GM12878 (cell line): Measurements from ENCODE around the gene UBL4B. TPM values are rescaled to one million over a fixed set of nuclear protein-coding genes. Genes with fewer than 3 reads are reported as not detected.

Experiments used
- ATAC-seq: fragments of 200-7000 bp; cut with Tn5 transposase; 3 replicates; pipeline ENCODE4 v1.9.1; 2020; ENCODE audit warnings: mild to moderate bottlenecking, moderate library complexity
- BruUV-seq: library from RNA; stranded (reverse); fragments of 400-500 nt; replicated peaks from 2 replicates; lab custom pipeline; 2021; lab: Mats Ljungman, UMichigan
- CTCF ChIA-PET: fragments of 300-600 bp; sonication (Branson Sonifier 250); formaldehyde crosslinking; extraction: SDS; loops from one replicate; lab custom pipeline; 2021; ENCODE audit warnings: inconsistent platforms; lab: Yijun Ruan, JAX
- POLR2A ChIA-PET: fragments of 350-600 bp; formaldehyde crosslinking; extraction: SDS; loops from one replicate; lab custom pipeline; 2021; ENCODE audit warnings: inconsistent platforms; lab: Charles Lee
- RAD21 ChIA-PET: fragments of 300-600 bp; sonication (Branson Sonifier 250); formaldehyde crosslinking; loops from one replicate; lab custom pipeline; 2023; ENCODE audit warnings: antibody characterized with exemption; ENCODE audit not compliant: unreplicated experiment; lab: Charles Lee
- SMC1A ChIA-PET: fragments of 300-600 bp; sonication (Branson Sonifier 250); formaldehyde crosslinking; loops from one replicate; lab custom pipeline; 2023; ENCODE audit not compliant: unreplicated experiment, uncharacterized antibody; lab: Charles Lee
- DNase-seq: peaks from one replicate; pipeline ENCODE4 v3.0.0-alpha.2; 2011; ENCODE audit warnings: low read depth, low spot score
- FAIRE-seq: peaks from 3 replicates; lab custom pipeline; 2011; peaks lifted over from hg19 to GRCh38; lab: Jason Lieb, UNC
- H2AFZ ChIP-seq: 2 replicates; pipeline ENCODE4 v1.6.0; 2011; ENCODE audit warnings: low read depth, low read length, control low read depth; ENCODE audit not compliant: control insufficient read depth
- H3K27ac ChIP-seq: 2 replicates; pipeline ENCODE4 v1.5.1; 2011; ENCODE audit warnings: control low read depth; ENCODE audit not compliant: control insufficient read depth, insufficient read depth
- H3K27me3 ChIP-seq, 2 experiments: replicated peaks in 1 of 2; 2 replicates each; pipeline versions ENCODE4 v1.6.0 to v1.6.1; 2011; ENCODE audit warnings: low read length in 1 of 2; ENCODE audit not compliant: control insufficient read depth in 2 of 2, insufficient read depth in 2 of 2
- H3K36me3 ChIP-seq, 2 experiments: 2 replicates each; pipeline ENCODE4 v1.5.1; 2011; ENCODE audit warnings: low read length in 1 of 2; ENCODE audit not compliant: control insufficient read depth in 2 of 2, insufficient read depth in 2 of 2
- H3K4me1 ChIP-seq: 2 replicates; pipeline ENCODE4 v1.6.1; 2011; ENCODE audit warnings: mild to moderate bottlenecking, low read length, moderate library complexity, mixed read lengths; ENCODE audit not compliant: control insufficient read depth, insufficient read depth
- H3K4me2 ChIP-seq: 2 replicates; pipeline ENCODE4 v1.6.0; 2011; ENCODE audit warnings: control low read depth; ENCODE audit not compliant: control insufficient read depth, insufficient read depth
- H3K4me3 ChIP-seq: fragments of 200-600 bp; sonication (generic); 2 replicates; pipeline ENCODE4 v1.5.1; 2016
- H3K79me2 ChIP-seq: 2 replicates; pipeline ENCODE4 v1.6.0; 2011; ENCODE audit warnings: low read length; ENCODE audit not compliant: control insufficient read depth, insufficient read depth
- H3K9ac ChIP-seq: 2 replicates; pipeline ENCODE4 v1.8.0; 2011; ENCODE audit warnings: low read length, control low read depth, mixed read lengths; ENCODE audit not compliant: control insufficient read depth, insufficient read depth
- H3K9me3 ChIP-seq: replicated peaks from 3 replicates; pipeline ENCODE4 v1.5.1; 2011; ENCODE audit warnings: mild to moderate bottlenecking, low read length; ENCODE audit not compliant: control insufficient read depth, insufficient read depth
- H4K20me1 ChIP-seq: 2 replicates; pipeline ENCODE4 v1.6.0; 2011; ENCODE audit not compliant: control insufficient read depth, insufficient read depth
- BCL11A ChIP-seq: IDR thresholded peaks from 2 replicates; pipeline ENCODE4 v1.6.1; 2011; ENCODE audit warnings: low read depth, low read length
- CHD1 ChIP-seq: IDR thresholded peaks from 2 replicates; pipeline ENCODE4 v1.6.1; 2012; ENCODE audit warnings: low read depth, low read length, improper control_type of control experiment
- CREB1 ChIP-seq: IDR thresholded peaks from 2 replicates; pipeline ENCODE4 v1.6.1; 2012; ENCODE audit warnings: low read depth, mild to moderate bottlenecking, inconsistent platforms
- CREM ChIP-seq: IDR thresholded peaks from 2 replicates; pipeline ENCODE4 v1.6.1; 2014; ENCODE audit warnings: antibody characterized with exemption, low read depth
- HCFC1 ChIP-seq: fragments of 150-350 bp; IDR thresholded peaks from 2 replicates; pipeline ENCODE4 v1.6.1; 2014; ENCODE audit warnings: low read length
- HDAC2 ChIP-seq: fragments of 200-600 bp; sonication (generic); IDR thresholded peaks from 2 replicates; pipeline ENCODE4 v1.6.1; 2017
- NR2C2 ChIP-seq: IDR thresholded peaks from 2 replicates; pipeline ENCODE4 v1.6.1; 2011; ENCODE audit warnings: borderline replicate concordance, low read depth; ENCODE audit not compliant: control insufficient read depth, insufficient read length
- POLR2AphosphoS5 ChIP-seq: IDR thresholded peaks from 2 replicates; pipeline ENCODE4 v1.6.1; 2011; ENCODE audit warnings: mild to moderate bottlenecking, low read length, inconsistent platforms
- SIX5 ChIP-seq: IDR thresholded peaks from 2 replicates; pipeline ENCODE4 v1.6.1; 2011; ENCODE audit warnings: mild to moderate bottlenecking, low read depth, low read length, moderate library complexity; ENCODE audit not compliant: severe bottlenecking
- TCF3 ChIP-seq: IDR thresholded peaks from 2 replicates; pipeline ENCODE4 v1.6.1; 2012; ENCODE audit warnings: low read depth, mild to moderate bottlenecking, low read length, borderline replicate concordance; ENCODE audit not compliant: insufficient read depth
- WRNIP1 ChIP-seq: IDR thresholded peaks from 2 replicates; pipeline ENCODE4 v1.6.1; 2011; ENCODE audit warnings: low read depth, low read length, improper control_type of control experiment, borderline replicate concordance
- YY1 ChIP-seq: IDR thresholded peaks from 2 replicates; pipeline ENCODE4 v1.6.1; 2011; ENCODE audit warnings: low read depth, mild to moderate bottlenecking, low read length
- ZBED1 ChIP-seq: IDR thresholded peaks from 2 replicates; pipeline ENCODE4 v1.6.1; 2016; ENCODE audit warnings: borderline replicate concordance
- WGBS: methylation state at CpG from one replicate; pipeline ENCODE4 v1.1.6; 2016; ENCODE audit warnings: low lambda C conversion rate; ENCODE audit not compliant: insufficient replicate concordance, insufficient coverage; ENCODE audit errors: missing lambda C conversion rate; 5-methylcytosine and 5-hydroxymethylcytosine counted together
- in situ Hi-C: fragments of 300-500 bp; cut with MboI; formaldehyde crosslinking; loops from 9 replicates; pipeline ENCODE4 v1.14.3; 2018; ENCODE audit warnings: mixed read lengths
- intact Hi-C: fragments of 100-400 bp; cut with micrococcal nuclease; formaldehyde crosslinking; loops from one replicate; pipeline ENCODE4 v1.14.2; 2022; ENCODE audit not compliant: unreplicated experiment
- polyA plus RNA-seq, 11 experiments: library from polyadenylated mRNA; depleted of rRNA in 4 of 11; unstranded in 6 of 11; stranded (reverse) in 5 of 11; fragments of >200 nt; fragmentation: Nextera tagmentation in 4 of 11; fragmentation: Illumina TruSeq in 1 of 11; extraction: Ambion mirVana in 4 of 11; extraction: Trizol in 1 of 11; gene quantifications; 1 replicate in 1 of 11; 2 replicates in 10 of 11; pipeline versions ENCODE4 v1.2.1 to v1.2.3, GENCODE V29; 2011 to 2016; ENCODE audit warnings: inconsistent platforms in 2 of 11, missing spikeins in 2 of 11, low read depth in 1 of 11
- total RNA-seq, 4 experiments: library from RNA; depleted of rRNA in 3 of 4; stranded (reverse); fragments of >200 nt in 3 of 4; fragmentation: Illumina TruSeq in 1 of 4; extraction: Trizol in 1 of 4; gene quantifications; 2 replicates each; pipeline versions ENCODE4 v1.2.1 to v1.2.3, GENCODE V29; 2013 to 2021
- TF ChIP-seq, protein P1 (sequence below): fragments of 450-650 bp; formaldehyde crosslinking; IDR thresholded peaks from 2 replicates; pipeline ENCODE4 v1.4.0; 2020; ENCODE audit warnings: mild to moderate bottlenecking, moderate library complexity
- TF ChIP-seq, protein P2 (sequence below): fragments of 450-650 bp; IDR thresholded peaks from 2 replicates; pipeline ENCODE4 v1.6.1; 2018; ENCODE audit warnings: borderline replicate concordance, mild to moderate bottlenecking; ENCODE audit not compliant: partially characterized antibody
- TF ChIP-seq, protein P3 (sequence below): fragments of 450-650 bp; IDR thresholded peaks from 2 replicates; pipeline ENCODE4 v1.6.1; 2016; ENCODE audit warnings: mild to moderate bottlenecking, moderate library complexity, borderline replicate concordance

Gene UBL4B
- total and polyA plus RNA-seq, 10 of the 15 experiments (the other 5 are each of a cell fraction or from before 2014, with no cell fraction given), result 0.06 to 0.15 TPM; not detected in 8

DNA sequence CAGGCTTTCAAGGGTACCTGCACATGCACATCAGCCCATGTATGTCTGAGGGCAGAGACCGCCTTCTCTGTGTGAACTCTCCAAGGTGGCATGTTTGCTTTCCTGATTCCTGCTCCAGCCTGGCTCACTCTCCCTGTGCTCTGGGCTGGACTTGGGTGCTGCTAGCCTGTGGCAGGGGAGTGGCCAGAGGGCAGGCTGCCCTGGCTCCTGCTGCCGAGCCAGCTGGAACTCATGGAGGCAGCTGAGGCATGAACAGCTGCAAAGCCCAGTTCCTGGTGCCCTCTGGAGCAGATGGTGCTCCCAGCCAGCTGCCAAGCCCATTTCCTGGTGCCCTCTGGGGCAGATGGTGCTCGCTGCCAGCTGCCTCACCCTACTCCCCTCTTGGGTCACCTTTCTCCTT, 7.6 kb downstream of the UBL4B start:
- no peak overlapping the region for H3K4me3 ChIP-seq
- H3K9ac ChIP-seq, result no peak overlapping the region
- peaks cover 1 to 2% of the 10 kb centered on the region in 2 experiments; a peak in 2 of 4 replicates for H3K27me3 ChIP-seq
- no peak overlapping the region for H3K4me2 ChIP-seq
- DNase-seq (no peak), FAIRE-seq (no peak), ATAC-seq (no peak)
- no peak overlapping the region for H2AFZ ChIP-seq
- ChIA-PET CTCF (no interaction called here), RAD21 (no interaction called here), SMC1A (interaction anchor here (1.2 kb wide), 1 partner anchor 32 kb away, joined by 3 read pairs; no protein-coding TSS in a partner anchor), POLR2A (no interaction called here)
- no peaks in the 10 kb centered on the region for H3K79me2 ChIP-seq
- no TSS peak for BruUV-seq
- intact Hi-C loops (no loop called here), in situ Hi-C loops (no loop called here)
- WGBS, result 43% methylated on average over 3 of the region's 3 CpGs
- H3K9me3 ChIP-seq, result no peaks in the 10 kb centered on the region; the same call in 1 of the 3 replicates
- no peaks in the 10 kb centered on the region for H4K20me1 ChIP-seq
- H3K36me3 ChIP-seq, result no peaks in the 10 kb centered on the region
- no peak overlapping the region for H3K27ac ChIP-seq
- no peaks in the 10 kb centered on the region for H3K4me1 ChIP-seq
- no peak for TF ChIP-seq POLR2AphosphoS5
- TF ChIP-seq CREM, result no peak
- TF ChIP-seq YY1, result no peak
- no peak for TF ChIP-seq SIX5
- no peak for TF ChIP-seq BCL11A
- TF ChIP-seq, protein P1, sequence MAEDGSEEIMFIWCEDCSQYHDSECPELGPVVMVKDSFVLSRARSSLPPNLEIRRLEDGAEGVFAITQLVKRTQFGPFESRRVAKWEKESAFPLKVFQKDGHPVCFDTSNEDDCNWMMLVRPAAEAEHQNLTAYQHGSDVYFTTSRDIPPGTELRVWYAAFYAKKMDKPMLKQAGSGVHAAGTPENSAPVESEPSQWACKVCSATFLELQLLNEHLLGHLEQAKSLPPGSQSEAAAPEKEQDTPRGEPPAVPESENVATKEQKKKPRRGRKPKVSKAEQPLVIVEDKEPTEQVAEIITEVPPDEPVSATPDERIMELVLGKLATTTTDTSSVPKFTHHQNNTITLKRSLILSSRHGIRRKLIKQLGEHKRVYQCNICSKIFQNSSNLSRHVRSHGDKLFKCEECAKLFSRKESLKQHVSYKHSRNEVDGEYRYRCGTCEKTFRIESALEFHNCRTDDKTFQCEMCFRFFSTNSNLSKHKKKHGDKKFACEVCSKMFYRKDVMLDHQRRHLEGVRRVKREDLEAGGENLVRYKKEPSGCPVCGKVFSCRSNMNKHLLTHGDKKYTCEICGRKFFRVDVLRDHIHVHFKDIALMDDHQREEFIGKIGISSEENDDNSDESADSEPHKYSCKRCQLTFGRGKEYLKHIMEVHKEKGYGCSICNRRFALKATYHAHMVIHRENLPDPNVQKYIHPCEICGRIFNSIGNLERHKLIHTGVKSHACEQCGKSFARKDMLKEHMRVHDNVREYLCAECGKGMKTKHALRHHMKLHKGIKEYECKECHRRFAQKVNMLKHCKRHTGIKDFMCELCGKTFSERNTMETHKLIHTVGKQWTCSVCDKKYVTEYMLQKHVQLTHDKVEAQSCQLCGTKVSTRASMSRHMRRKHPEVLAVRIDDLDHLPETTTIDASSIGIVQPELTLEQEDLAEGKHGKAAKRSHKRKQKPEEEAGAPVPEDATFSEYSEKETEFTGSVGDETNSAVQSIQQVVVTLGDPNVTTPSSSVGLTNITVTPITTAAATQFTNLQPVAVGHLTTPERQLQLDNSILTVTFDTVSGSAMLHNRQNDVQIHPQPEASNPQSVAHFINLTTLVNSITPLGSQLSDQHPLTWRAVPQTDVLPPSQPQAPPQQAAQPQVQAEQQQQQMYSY (CRISPR knock-in tag), result no peak
- TF ChIP-seq HDAC2, result no peak
- TF ChIP-seq, protein P2, sequence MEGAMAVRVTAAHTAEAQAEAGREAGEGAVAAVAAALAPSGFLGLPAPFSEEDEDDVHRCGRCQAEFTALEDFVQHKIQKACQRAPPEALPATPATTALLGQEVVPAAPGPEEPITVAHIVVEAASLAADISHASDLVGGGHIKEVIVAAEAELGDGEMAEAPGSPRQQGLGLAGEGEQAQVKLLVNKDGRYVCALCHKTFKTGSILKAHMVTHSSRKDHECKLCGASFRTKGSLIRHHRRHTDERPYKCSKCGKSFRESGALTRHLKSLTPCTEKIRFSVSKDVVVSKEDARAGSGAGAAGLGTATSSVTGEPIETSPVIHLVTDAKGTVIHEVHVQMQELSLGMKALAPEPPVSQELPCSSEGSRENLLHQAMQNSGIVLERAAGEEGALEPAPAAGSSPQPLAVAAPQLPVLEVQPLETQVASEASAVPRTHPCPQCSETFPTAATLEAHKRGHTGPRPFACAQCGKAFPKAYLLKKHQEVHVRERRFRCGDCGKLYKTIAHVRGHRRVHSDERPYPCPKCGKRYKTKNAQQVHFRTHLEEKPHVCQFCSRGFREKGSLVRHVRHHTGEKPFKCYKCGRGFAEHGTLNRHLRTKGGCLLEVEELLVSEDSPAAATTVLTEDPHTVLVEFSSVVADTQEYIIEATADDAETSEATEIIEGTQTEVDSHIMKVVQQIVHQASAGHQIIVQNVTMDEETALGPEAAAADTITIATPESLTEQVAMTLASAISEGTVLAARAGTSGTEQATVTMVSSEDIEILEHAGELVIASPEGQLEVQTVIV, result no peak
- TF ChIP-seq CHD1, result no peak
- TF ChIP-seq HCFC1, result no peak
- TF ChIP-seq, protein P3, sequence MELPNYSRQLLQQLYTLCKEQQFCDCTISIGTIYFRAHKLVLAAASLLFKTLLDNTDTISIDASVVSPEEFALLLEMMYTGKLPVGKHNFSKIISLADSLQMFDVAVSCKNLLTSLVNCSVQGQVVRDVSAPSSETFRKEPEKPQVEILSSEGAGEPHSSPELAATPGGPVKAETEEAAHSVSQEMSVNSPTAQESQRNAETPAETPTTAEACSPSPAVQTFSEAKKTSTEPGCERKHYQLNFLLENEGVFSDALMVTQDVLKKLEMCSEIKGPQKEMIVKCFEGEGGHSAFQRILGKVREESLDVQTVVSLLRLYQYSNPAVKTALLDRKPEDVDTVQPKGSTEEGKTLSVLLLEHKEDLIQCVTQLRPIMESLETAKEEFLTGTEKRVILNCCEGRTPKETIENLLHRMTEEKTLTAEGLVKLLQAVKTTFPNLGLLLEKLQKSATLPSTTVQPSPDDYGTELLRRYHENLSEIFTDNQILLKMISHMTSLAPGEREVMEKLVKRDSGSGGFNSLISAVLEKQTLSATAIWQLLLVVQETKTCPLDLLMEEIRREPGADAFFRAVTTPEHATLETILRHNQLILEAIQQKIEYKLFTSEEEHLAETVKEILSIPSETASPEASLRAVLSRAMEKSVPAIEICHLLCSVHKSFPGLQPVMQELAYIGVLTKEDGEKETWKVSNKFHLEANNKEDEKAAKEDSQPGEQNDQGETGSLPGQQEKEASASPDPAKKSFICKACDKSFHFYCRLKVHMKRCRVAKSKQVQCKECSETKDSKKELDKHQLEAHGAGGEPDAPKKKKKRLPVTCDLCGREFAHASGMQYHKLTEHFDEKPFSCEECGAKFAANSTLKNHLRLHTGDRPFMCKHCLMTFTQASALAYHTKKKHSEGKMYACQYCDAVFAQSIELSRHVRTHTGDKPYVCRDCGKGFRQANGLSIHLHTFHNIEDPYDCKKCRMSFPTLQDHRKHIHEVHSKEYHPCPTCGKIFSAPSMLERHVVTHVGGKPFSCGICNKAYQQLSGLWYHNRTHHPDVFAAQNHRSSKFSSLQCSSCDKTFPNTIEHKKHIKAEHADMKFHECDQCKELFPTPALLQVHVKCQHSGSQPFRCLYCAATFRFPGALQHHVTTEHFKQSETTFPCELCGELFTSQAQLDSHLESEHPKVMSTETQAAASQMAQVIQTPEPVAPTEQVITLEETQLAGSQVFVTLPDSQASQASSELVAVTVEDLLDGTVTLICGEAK, result no peak
- no peak for TF ChIP-seq WRNIP1
- no peak for TF ChIP-seq NR2C2
- no peak for TF ChIP-seq CREB1
- no peak for TF ChIP-seq ZBED1
- no peak for TF ChIP-seq TCF3
